Neural cell (in vitro differentiated cells): ENCODE measurements around the gene PROZ. TPM values are rescaled to one million over a fixed set of nuclear protein-coding genes. Genes with fewer than 3 reads are reported as not detected.

Source experiments
- H2AFZ ChIP-seq: fragments of 200-600, 300-800 bp; sonication (generic), shearing (Covaris generic); 2 replicates; pipeline ENCODE4 v1.6.0; 2014; ENCODE audit warnings: low read depth, mild to moderate bottlenecking, antibody characterized with exemption, low read length, moderate library complexity
- H3F3A ChIP-seq: fragments of 200-600 bp; shearing (Covaris generic); 2 replicates; pipeline ENCODE4 v1.6.1; 2016; ENCODE audit warnings: mild to moderate bottlenecking, moderate library complexity, mixed read lengths, antibody characterized with exemption, low read length; ENCODE audit not compliant: insufficient read depth, poor library complexity, severe bottlenecking
- H3K27ac ChIP-seq: fragments of 200-600, 300-800 bp; sonication (generic), shearing (Covaris generic); 2 replicates; pipeline ENCODE4 v1.5.1; 2014; ENCODE audit warnings: mild to moderate bottlenecking, low read length, moderate library complexity
- H3K27me3 ChIP-seq: fragments of 300-800, 200-600 bp; sonication (generic), shearing (Covaris generic); 2 replicates; pipeline ENCODE4 v1.6.0; 2014; ENCODE audit warnings: mild to moderate bottlenecking, low read depth, low read length, moderate library complexity; ENCODE audit not compliant: insufficient read depth
- H3K36me3 ChIP-seq: fragments of 300-800, 200-600 bp; sonication (generic), shearing (Covaris generic); 2 replicates; pipeline ENCODE4 v1.5.1; 2014; ENCODE audit warnings: mild to moderate bottlenecking, antibody characterized with exemption, low read length, moderate library complexity; ENCODE audit not compliant: insufficient read depth
- H3K4me2 ChIP-seq: fragments of 300-800, 200-600 bp; sonication (generic), shearing (Covaris generic); 2 replicates; pipeline ENCODE4 v1.6.0; 2014; ENCODE audit warnings: mild to moderate bottlenecking, low read length
- H3K4me3 ChIP-seq: fragments of 300-800, 200-600 bp; sonication (generic), shearing (Covaris generic); 2 replicates; pipeline ENCODE4 v1.5.1; 2014; ENCODE audit warnings: mild to moderate bottlenecking, low read length, moderate library complexity
- H3K79me2 ChIP-seq: fragments of 200-600 bp; shearing (Covaris generic); replicated peaks from 2 replicates; pipeline ENCODE4 v1.6.0; 2014; ENCODE audit warnings: mild to moderate bottlenecking, low read length, moderate library complexity; ENCODE audit not compliant: insufficient read depth
- H3K9ac ChIP-seq: fragments of 300-800, 200-600 bp; sonication (generic), shearing (Covaris generic); 2 replicates; pipeline ENCODE4 v1.6.1; 2016; ENCODE audit warnings: mild to moderate bottlenecking, low read length, mixed read lengths
- H3K9me2 ChIP-seq: fragments of 200-600 bp; shearing (Covaris generic); 2 replicates; pipeline ENCODE4 v1.6.1; 2016; ENCODE audit warnings: mild to moderate bottlenecking, low read length, mixed read lengths; ENCODE audit not compliant: insufficient read depth
- H3K9me3 ChIP-seq: fragments of 200-600, 300-800 bp; sonication (generic), shearing (Covaris generic); 2 replicates; pipeline ENCODE4 v1.6.1; 2016; ENCODE audit warnings: mild to moderate bottlenecking, mixed run types, low read length, moderate library complexity, mixed read lengths
- H4K20me1 ChIP-seq: fragments of 200-600 bp; shearing (Covaris generic); 2 replicates; pipeline ENCODE4 v1.6.1; 2016; ENCODE audit warnings: mild to moderate bottlenecking, mixed run types; ENCODE audit not compliant: insufficient read depth
- CTCF ChIP-seq: fragments of 450-650 bp; IDR thresholded peaks from 2 replicates; pipeline ENCODE4 v1.5.1; 2014; ENCODE audit warnings: antibody characterized with exemption, mild to moderate bottlenecking, moderate library complexity; ENCODE audit not compliant: poor library complexity, severe bottlenecking
- EZH2 ChIP-seq: fragments of 200-600, 300-800 bp; shearing (Covaris generic), sonication (generic); IDR thresholded peaks from 2 replicates; pipeline ENCODE4 v1.6.1; 2014; ENCODE audit warnings: antibody characterized with exemption, low read length, borderline replicate concordance, mild to moderate bottlenecking; ENCODE audit not compliant: insufficient read depth, poor library complexity, severe bottlenecking
- MXI1 ChIP-seq: fragments of 450-650 bp; conservative IDR thresholded peaks from 2 replicates; pipeline ENCODE4 v1.6.1; 2014; ENCODE audit warnings: antibody characterized with exemption, mild to moderate bottlenecking; ENCODE audit not compliant: poor library complexity, severe bottlenecking
- POLR2AphosphoS5 ChIP-seq: IDR thresholded peaks from 2 replicates; pipeline ENCODE4 v1.6.1; 2012
- RAD21 ChIP-seq: fragments of 450-650 bp; conservative IDR thresholded peaks from 2 replicates; pipeline ENCODE4 v1.6.1; 2014; ENCODE audit warnings: antibody characterized with exemption, mild to moderate bottlenecking, moderate library complexity
- REST ChIP-seq: IDR thresholded peaks from 2 replicates; pipeline ENCODE4 v1.6.1; 2012; ENCODE audit warnings: borderline replicate concordance
- SMC3 ChIP-seq: fragments of 450-650 bp; conservative IDR thresholded peaks from 2 replicates; pipeline ENCODE4 v1.6.1; 2014; ENCODE audit warnings: antibody characterized with exemption, mild to moderate bottlenecking, moderate library complexity; ENCODE audit not compliant: poor library complexity
- TAF1 ChIP-seq: IDR thresholded peaks from 2 replicates; pipeline ENCODE4 v1.6.1; 2012; ENCODE audit warnings: low read depth
- polyA plus RNA-seq: library from polyadenylated mRNA; depleted of rRNA; stranded (reverse); fragments of >200 nt; gene quantifications from 2 replicates; pipeline ENCODE4 v1.2.3, GENCODE V29; 2014

The PROZ gene
- polyA plus RNA-seq, 1 donor from 2014 or later = not detected

- Histone ChIP-seq H4K20me1 (no peaks in the 10 kb centered on the region), H3K9me2 (no peaks in the 10 kb centered on the region), H3K9me3 (no peaks in the 10 kb centered on the region), H3F3A (no peaks in the 10 kb centered on the region), H3K4me2 (no peak within 1 kb of the TSS), H3K27ac (no peak within 1 kb of the TSS), H3K9ac (no peak within 1 kb of the TSS), H2AFZ (no peak within 1 kb of the TSS), H3K79me2 (no peaks in the 10 kb centered on the region), H3K36me3 (no peaks in the 10 kb centered on the region), H3K27me3 (no peaks in the 10 kb centered on the region), H3K4me3 (no peak within 1 kb of the TSS)
- TF ChIP-seq SMC3 = no peak
- no peak for TF ChIP-seq POLR2AphosphoS5
- TF ChIP-seq RAD21 = no peak
These were observed 35.8 kb upstream of the PROZ start, which contains the start of gene F10 for GRCh38 chr13:113122550-113123225. Gene F10 (plus strand): TSS chr13:113122799. CDS start chr13:113122856, 57 bp downstream.

GRCh38 chr13:113123226-113124201 lies 34.9 kb upstream of the PROZ start:
- no peaks in the 10 kb centered on the region for H3K9me3 ChIP-seq
- H3K9me2 ChIP-seq = no peaks in the 10 kb centered on the region
- no peaks in the 10 kb centered on the region for H3K36me3 ChIP-seq
- H3F3A ChIP-seq = no peaks in the 10 kb centered on the region
- no peaks in the 10 kb centered on the region for H3K27me3 ChIP-seq
- no peak overlapping the region for H3K4me2 ChIP-seq
- no peak overlapping the region for H3K4me3 ChIP-seq
- H3K9ac ChIP-seq = no peak overlapping the region
- no peaks in the 10 kb centered on the region for H3K79me2 ChIP-seq
- H3K27ac ChIP-seq = no peak overlapping the region
- H2AFZ ChIP-seq = no peak overlapping the region
- TF ChIP-seq REST (no peak), RAD21 (no peak), POLR2AphosphoS5 (no peak), CTCF (no peak), TAF1 (no peak), MXI1 (no peak), EZH2 (no peak)
- H4K20me1 ChIP-seq = no peaks in the 10 kb centered on the region
